Activated T-cell treated with anti-CD3 and anti-CD28 coated beads for 4 hours (primary cell): ENCODE data around the gene R3HDM2.
"Not testable (repeated sequence)": the region's sequence is repeated elsewhere in the genome, so short reads cannot be mapped to it uniquely, and the experiment has no call there.

Source experiments
- DNase-seq: peaks from one replicate; pipeline ENCODE4 v3.0.0-alpha.2; 2020

R3HDM2 gene

GRCh38 chr12:57419495-57419894 lies 11.3 kb downstream of the R3HDM2 start:
- no peak for DNase-seq

- DNase-seq = no peak
Observed at GRCh38 chr12:57418255-57418654, 12.6 kb downstream of the R3HDM2 start.

GRCh38 chr12:57416039-57416996 lies 14.5 kb downstream of the R3HDM2 start:
- DNase-seq = no peak

- no peak for DNase-seq
Observed at GRCh38 chr12:57415088-57415487, 15.8 kb downstream of the R3HDM2 start.

DNA sequence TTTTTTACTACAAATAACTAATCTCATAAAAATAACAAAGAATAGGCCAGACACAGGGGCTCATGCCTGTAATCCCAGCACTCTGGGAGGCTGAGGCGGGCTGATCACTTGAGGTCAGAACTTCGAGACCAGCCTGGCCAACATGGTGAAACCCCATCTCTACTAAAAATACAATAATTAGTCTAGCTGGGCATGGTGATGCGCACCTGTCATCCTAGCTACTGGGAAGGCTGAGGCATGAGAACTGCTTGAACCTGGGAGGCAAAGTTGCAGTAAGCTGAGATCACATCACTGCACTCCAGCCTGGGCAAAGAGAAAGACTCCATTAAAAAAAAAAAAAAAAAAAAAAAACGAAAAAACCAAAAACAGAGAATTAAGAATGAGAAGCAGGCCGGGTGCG lies 16.7 kb downstream of the R3HDM2 start:
- DNase-seq = not testable (repeated sequence)

DNA sequence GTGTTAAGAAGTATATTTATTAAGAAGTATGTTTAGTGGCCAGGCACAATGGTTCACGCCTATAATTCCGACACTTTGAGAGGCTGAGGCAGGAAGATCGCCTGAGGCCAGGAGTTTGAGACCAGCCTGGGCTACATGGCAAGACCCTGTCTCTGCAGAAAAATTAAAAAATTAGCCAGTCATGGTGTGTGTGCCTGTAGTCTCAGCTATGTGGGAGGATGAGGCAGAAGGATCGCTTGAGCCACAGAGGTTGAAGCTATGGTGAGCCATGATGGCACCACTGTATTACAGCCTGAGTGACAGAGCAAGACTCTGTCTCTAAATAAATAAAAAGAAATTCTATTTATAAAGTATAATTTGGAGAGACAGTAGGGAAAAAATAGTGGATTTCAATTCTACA lies 20.3 kb downstream of the R3HDM2 start:
- DNase-seq = no peak

GRCh38 chr12:57404966-57405640 lies 25.7 kb downstream of the R3HDM2 start:
- no peak for DNase-seq

DNA sequence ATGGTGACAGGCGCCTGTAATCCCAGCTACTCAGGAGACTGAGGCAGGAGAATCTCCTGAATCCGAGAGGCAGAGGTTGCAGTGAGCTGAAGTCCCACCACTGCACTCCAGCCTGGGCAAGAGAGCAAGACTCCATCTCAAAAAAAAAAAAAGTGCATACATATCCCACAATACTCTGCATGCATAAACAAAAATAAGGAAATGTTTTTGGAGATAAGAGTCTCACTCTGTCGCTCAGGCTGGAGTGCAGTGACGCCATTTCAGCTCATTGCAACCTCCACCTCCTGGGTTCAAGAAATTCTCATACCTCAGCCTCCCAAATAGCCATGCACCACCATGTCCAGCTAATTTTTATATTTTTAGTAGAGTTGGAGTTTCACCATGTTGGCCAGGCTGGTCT lies 28.7 kb downstream of the R3HDM2 start:
- DNase-seq = not testable (repeated sequence)

- DNase-seq = no peak
Observed at GRCh38 chr12:57401165-57401564, 29.7 kb downstream of the R3HDM2 start.

DNA sequence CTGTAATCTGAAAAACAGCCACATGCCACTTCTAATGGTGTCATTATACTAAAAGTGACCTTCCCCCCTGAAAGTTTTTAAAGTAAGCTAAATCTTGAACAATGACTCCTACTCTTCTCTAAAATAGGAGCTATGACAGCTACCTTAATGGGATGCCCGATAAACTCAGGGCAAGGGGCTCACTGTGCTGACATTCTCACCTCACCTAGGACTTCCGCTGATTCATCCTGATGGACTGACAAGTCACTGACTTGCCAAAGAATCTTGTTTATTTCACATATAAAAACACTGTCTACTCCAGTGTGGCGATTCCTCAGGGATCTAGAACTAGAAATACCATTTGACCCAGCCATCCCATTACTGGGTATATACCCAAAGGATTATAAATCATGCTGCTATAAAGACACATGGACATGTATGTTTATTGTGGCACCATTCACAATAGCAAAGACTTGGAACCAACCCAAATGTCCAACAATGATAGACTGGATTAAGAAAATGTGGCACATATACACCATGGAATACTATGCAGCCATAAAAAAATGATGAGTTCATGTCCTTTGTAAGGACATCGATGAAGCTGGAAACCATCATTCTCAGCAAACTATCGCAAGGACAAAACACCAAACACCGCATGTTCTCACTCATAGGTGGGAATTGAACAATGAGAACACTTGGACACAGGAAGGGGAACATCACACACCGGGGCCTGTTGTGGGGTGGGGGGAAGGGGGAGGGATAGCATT lies 31.0 kb downstream of the R3HDM2 start:
- not testable (repeated sequence) for DNase-seq

- no peak for DNase-seq
Observed at GRCh38 chr12:57397441-57397840, 33.4 kb downstream of the R3HDM2 start.

GRCh38 chr12:57395121-57395520 lies 35.7 kb downstream of the R3HDM2 start:
- DNase-seq = no peak

DNA sequence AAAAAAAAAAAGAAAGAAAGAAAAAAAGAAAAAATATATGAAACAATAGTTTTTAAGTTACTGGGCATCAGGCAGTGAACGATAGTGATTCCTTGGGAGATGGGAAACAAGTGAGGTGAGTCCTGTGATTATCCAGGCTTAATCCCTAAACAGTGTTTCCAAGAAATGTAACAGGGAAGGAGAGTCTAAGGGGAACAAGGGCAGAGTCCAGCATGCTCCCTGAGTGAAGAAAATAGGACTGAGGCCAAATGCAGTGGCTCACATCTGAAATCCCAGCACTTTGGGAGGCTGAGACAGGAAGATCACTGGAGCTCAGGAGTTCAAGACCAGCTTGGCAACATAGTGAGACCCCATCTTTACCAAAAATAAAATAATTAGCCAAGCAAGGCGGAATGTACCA lies 40.7 kb downstream of the R3HDM2 start:
- no peak for DNase-seq

DNA sequence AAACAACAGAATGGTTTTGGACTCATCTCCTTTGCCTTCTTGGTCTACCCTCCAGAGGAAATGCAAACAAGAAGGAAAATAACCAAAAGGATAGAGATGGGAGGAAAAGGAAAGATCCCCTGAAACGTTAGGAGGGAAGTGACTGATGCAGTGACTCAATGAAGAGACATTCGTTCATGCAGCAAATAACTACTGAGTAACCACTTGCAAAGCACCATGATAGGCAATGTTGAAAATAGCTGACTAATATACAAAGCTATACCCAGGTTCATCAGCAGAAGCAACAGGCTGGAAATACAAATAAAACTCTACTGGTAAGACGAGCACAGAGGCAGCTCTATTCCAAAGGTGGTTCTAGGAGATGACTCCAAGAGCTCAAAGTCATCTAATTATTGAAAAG lies 41.8 kb downstream of the R3HDM2 start:
- DNase-seq = no peak

DNA sequence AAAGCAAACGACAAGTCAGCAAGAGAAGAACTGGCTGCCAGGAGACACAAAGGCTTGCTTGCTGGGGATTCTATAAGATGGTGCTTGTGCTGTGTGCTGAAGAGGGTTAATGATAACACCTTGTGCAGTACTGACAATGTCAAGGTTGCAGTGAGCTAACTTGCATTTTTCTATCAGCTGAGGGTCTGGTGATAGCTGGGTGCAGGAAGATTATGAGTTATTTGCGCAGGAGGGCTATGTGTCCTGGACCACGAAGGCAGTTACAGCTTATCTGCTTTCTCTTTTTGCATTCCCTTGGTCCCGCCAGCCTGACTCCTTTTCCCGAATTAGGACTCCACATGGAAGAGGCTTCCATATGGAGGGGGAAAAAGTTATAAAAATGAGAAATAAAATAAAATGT lies 42.4 kb downstream of the R3HDM2 start:
- no peak for DNase-seq

DNA sequence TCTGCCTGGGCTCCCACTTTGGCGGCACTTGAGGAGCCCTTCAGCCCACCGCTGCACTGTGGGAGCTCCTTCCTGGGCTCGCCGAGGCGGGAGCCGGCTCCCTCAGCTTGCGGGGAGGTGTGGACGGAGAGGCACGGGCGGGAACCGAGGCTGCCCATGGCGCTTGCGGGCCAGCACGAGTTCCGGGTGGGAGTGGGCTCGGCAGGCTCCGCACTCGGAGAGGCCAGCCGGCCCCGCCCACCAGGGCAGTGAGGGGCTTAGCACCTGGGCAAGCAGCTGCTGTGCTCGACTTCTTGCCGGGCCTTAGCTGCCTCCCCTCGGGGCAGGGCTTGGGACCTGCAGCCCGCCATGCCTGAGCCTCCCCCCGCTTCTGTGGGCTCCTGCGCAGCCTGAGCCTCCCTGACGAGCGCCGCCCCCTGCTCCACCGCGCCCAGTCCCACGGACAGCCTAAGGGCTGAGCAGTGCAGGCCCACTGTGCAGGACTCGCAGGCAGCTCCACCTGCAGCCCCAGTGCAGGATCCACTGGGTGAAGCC lies 44.6 kb downstream of the R3HDM2 start:
- no peak for DNase-seq

- no peak for DNase-seq
Observed at GRCh38 chr12:57385586-57385985, 45.3 kb downstream of the R3HDM2 start.

GRCh38 chr12:57384478-57384877 lies 46.4 kb downstream of the R3HDM2 start:
- DNase-seq = no peak

DNA sequence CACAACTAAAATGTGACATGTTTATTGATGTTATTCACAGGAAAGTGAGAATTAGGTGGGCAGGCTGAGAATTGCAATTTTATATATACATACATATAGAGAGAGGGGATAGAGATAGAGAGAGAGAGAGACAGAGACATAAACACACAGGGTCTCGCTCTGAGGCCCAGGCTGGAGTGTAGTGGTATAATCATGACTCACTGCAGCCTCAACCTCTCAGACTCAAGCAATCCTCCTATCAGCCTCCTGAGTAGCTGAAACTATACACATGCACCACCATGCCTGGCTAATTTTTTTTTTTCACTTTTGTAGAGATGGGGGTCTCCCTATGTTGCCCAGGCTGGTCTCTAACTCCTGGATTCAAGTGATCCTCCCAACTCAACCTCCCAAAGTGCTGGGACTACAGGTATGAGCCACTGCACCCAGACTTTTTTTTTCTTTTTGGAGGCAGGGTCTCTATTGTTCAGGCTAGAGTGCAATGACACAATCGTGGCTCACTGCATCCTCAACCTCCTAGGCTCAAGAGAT lies 49.1 kb downstream of the R3HDM2 start:
- DNase-seq = no peak

DNA sequence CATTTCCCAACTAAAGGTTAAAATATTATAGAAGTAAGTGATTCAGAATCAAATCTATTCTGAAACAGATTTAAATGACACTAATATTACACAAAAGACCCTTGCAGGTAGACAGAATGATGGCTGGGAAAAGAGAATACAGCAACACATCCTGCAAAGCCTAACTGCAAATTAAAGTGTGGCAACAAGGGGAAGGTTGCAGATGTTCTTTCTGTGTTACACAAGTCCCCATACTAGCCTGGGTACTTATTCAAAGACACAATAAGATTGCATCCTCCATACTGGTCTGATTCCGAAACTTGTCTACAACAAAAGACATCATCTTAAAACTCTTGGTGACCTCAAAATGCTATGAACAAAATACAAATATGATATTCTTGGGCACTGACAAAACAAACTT lies 50.5 kb downstream of the R3HDM2 start:
- DNase-seq = no peak

DNA sequence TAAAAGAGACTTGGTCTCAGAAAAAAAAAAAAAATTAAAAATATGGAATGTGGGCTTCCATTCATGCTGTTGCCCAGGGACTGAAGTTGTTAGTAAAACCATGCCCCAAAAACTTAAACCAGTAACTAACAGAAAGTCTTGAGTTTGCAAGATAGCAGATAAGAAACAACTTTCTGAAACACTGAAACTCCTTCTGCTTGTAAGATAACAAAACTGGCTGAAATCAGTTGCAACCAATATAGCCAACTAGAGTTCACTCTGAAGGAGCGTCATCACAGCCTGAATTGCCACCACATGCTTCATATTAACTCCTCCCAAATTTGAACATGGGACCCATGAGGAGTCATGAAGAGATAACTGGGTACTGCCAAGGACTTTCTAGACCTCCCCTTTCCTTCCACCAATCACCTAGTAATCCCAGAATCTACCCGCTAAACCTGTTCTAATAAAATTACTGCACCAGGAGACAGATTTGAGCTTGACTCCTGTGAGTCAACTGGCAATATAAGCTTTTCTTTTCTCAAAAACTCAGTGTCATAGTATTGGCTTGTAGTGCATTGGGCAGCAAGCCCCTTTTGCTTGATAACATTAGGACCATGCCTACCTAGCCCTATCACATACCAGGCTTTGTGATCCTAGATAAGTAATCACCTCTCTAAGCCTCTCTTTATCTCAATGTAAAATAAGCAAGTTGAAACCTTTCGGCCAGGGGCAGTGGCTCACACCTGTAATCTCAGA lies 53.6 kb downstream of the R3HDM2 start:
- DNase-seq = no peak

- no peak for DNase-seq
Observed at GRCh38 chr12:57372233-57372632, 58.6 kb downstream of the R3HDM2 start.
